ENCODE measurements around the gene KCNQ1.
A peak's percentile ranks its signal among the peaks of the same experiment; 100 is the strongest.

KCNQ1 gene

GRCh38 chr11:2459796-2460531 lies 15.2 kb downstream of the KCNQ1 start:
- no peak for DNase-seq (ENCODE audit: low read depth in 4 of 4, low spot score in 1 of 4)

- no peak for DNase-seq (ENCODE audit: low read depth in 4 of 4, low spot score in 1 of 4)
These were observed 15.9 kb downstream of the KCNQ1 start for GRCh38 chr11:2460540-2461252.

- no peak for DNase-seq (ENCODE audit: low read depth in 4 of 4, low spot score in 1 of 4)
These were observed 16.6 kb downstream of the KCNQ1 start for GRCh38 chr11:2461253-2461955.

- no peak for DNase-seq (ENCODE audit: low read depth in 4 of 4, low spot score in 1 of 4)
These were observed 17.2 kb downstream of the KCNQ1 start for GRCh38 chr11:2461956-2462542.

- no peak for DNase-seq (ENCODE audit: low read depth in 4 of 4, low spot score in 1 of 4)
These were observed 17.8 kb downstream of the KCNQ1 start for GRCh38 chr11:2462543-2462985.

GRCh38 chr11:2462986-2463765 lies 18.4 kb downstream of the KCNQ1 start:
- no peak for DNase-seq (ENCODE audit: low read depth in 4 of 4, low spot score in 1 of 4)

GRCh38 chr11:2463766-2464277 lies 19.0 kb downstream of the KCNQ1 start:
- no peak for DNase-seq (ENCODE audit: low read depth in 4 of 4, low spot score in 1 of 4)

GRCh38 chr11:2464451-2465165 lies 19.8 kb downstream of the KCNQ1 start:
- no peak for DNase-seq (ENCODE audit: low read depth in 4 of 4, low spot score in 1 of 4)

- DNase-seq (ENCODE audit: low read depth in 4 of 4, low spot score in 1 of 4): no peak
These were observed 20.6 kb downstream of the KCNQ1 start for GRCh38 chr11:2465202-2466068.

- DNase-seq (ENCODE audit: low read depth in 4 of 4, low spot score in 1 of 4): no peak
These were observed 21.4 kb downstream of the KCNQ1 start for GRCh38 chr11:2466069-2466801.

- DNase-seq (ENCODE audit: low read depth in 4 of 4, low spot score in 1 of 4): peak in 1 of 4 experiments; percentile 36
These were observed 22.3 kb downstream of the KCNQ1 start for GRCh38 chr11:2466869-2467694.

- DNase-seq (ENCODE audit: low read depth in 4 of 4, low spot score in 1 of 4): no peak
These were observed 22.9 kb downstream of the KCNQ1 start for GRCh38 chr11:2467695-2468055.

- no peak for DNase-seq (ENCODE audit: low read depth in 4 of 4, low spot score in 1 of 4)
These were observed 23.8 kb downstream of the KCNQ1 start for GRCh38 chr11:2468363-2469235.

GRCh38 chr11:2470495-2470894 lies 25.7 kb downstream of the KCNQ1 start:
- no peak for DNase-seq (ENCODE audit: low read depth in 4 of 4, low spot score in 1 of 4)

- DNase-seq (ENCODE audit: low read depth in 4 of 4, low spot score in 1 of 4): no peak
These were observed 26.4 kb downstream of the KCNQ1 start for GRCh38 chr11:2471048-2471803.

- no peak for DNase-seq (ENCODE audit: low read depth in 4 of 4, low spot score in 1 of 4)
These were observed 26.9 kb downstream of the KCNQ1 start for GRCh38 chr11:2471804-2472096.
